IMR-90 (cell line): Measurements from ENCODE around the gene ZNRD2. TPM values are rescaled to one million over a fixed set of nuclear protein-coding genes. Genes with fewer than 3 reads are reported as not detected.
"Not testable (repeated sequence)": the region's sequence is repeated elsewhere in the genome, so short reads cannot be mapped to it uniquely, and the experiment has no call there.

Experiments used
- ATAC-seq: fragments of 200-7000 bp; cut with Tn5 transposase; 2 replicates; pipeline ENCODE4 v1.9.1; 2020; ENCODE audit warnings: low read depth, mild to moderate bottlenecking, moderate library complexity
- BruUV-seq: library from RNA; stranded (reverse); fragments of 400-500 nt; replicated peaks from 2 replicates; lab custom pipeline; 2021; lab: Mats Ljungman, UMichigan
- CTCF ChIA-PET: fragments of 300-600 bp; formaldehyde crosslinking; extraction: SDS; loops from one replicate; lab custom pipeline; 2021; ENCODE audit warnings: antibody characterized with exemption; lab: Yijun Ruan, JAX
- POLR2A ChIA-PET: fragments of 300-600 bp; sonication (Branson Sonifier 250); formaldehyde crosslinking; loops from one replicate; lab custom pipeline; 2022; ENCODE audit warnings: antibody characterized with exemption; ENCODE audit not compliant: unreplicated experiment; lab: Charles Lee
- DNase-seq: peaks from one replicate; pipeline ENCODE4 v3.0.0; 2013
- H2AFZ ChIP-seq: replicated peaks from 2 replicates; pipeline ENCODE3; 2013; ENCODE audit warnings: low read length, mild to moderate bottlenecking; ENCODE audit not compliant: poor library complexity
- H2AK5ac ChIP-seq: 2 replicates; pipeline ENCODE4 v1.6.1; 2013; ENCODE audit warnings: low read depth, low read length, inconsistent platforms
- H2AK9ac ChIP-seq: replicated peaks from 2 replicates; pipeline ENCODE3; 2013; ENCODE audit warnings: mild to moderate bottlenecking, low read depth, low read length, moderate library complexity; ENCODE audit not compliant: poor library complexity
- H2BK120ac ChIP-seq: 2 replicates; pipeline ENCODE4 v1.6.1; 2013; ENCODE audit warnings: low read depth, low read length, inconsistent platforms
- H2BK15ac ChIP-seq: 3 replicates; pipeline ENCODE4 v1.6.1; 2013; ENCODE audit warnings: low read depth, low read length, inconsistent platforms
- H2BK20ac ChIP-seq: 2 replicates; pipeline ENCODE4 v1.6.1; 2013; ENCODE audit warnings: low read depth, mild to moderate bottlenecking, inconsistent platforms, low read length, moderate library complexity
- H2BK5ac ChIP-seq: 2 replicates; pipeline ENCODE4 v1.6.1; 2013; ENCODE audit warnings: mild to moderate bottlenecking, low read depth, low read length, inconsistent platforms; ENCODE audit not compliant: poor library complexity, severe bottlenecking
- H3K14ac ChIP-seq: replicated peaks from 2 replicates; pipeline ENCODE4 v1.6.1; 2013; ENCODE audit warnings: low read depth, low read length, inconsistent platforms
- H3K18ac ChIP-seq: 2 replicates; pipeline ENCODE4 v1.6.1; 2013; ENCODE audit warnings: low read depth, low read length, control low read depth
- H3K23ac ChIP-seq: 2 replicates; pipeline ENCODE4 v1.6.1; 2013; ENCODE audit warnings: low read depth, low read length, inconsistent platforms
- H3K27ac ChIP-seq: 2 replicates; pipeline ENCODE4 v1.5.1; 2013; ENCODE audit warnings: mild to moderate bottlenecking, control low read depth, low read length; ENCODE audit not compliant: insufficient read depth
- H3K27me3 ChIP-seq: 2 replicates; pipeline ENCODE4 v1.6.1; 2013; ENCODE audit warnings: low read length; ENCODE audit not compliant: control insufficient read depth, insufficient read depth
- H3K36me3 ChIP-seq: 2 replicates; pipeline ENCODE4 v1.6.1; 2013; ENCODE audit warnings: low read length, mixed read lengths; ENCODE audit not compliant: control insufficient read depth, insufficient read depth
- H3K4ac ChIP-seq: 2 replicates; pipeline ENCODE4 v1.6.1; 2013; ENCODE audit warnings: low read depth, low read length, inconsistent platforms
- H3K4me1 ChIP-seq: 2 replicates; pipeline ENCODE4 v1.6.1; 2013; ENCODE audit warnings: low read length, mixed read lengths; ENCODE audit not compliant: control insufficient read depth, insufficient read depth
- H3K4me2 ChIP-seq: 2 replicates; pipeline ENCODE4 v1.6.1; 2013; ENCODE audit warnings: low read depth, mild to moderate bottlenecking, control low read depth, low read length, moderate library complexity
- H3K4me3 ChIP-seq: 2 replicates; pipeline ENCODE4 v1.5.1; 2013; ENCODE audit warnings: low read depth, mild to moderate bottlenecking, control low read depth, low read length, moderate library complexity; ENCODE audit not compliant: insufficient read depth
- H3K56ac ChIP-seq: 2 replicates; pipeline ENCODE4 v1.6.1; 2013; ENCODE audit warnings: low read length, inconsistent platforms; ENCODE audit not compliant: insufficient read depth; ENCODE audit errors: extremely low read depth
- H3K79me1 ChIP-seq, 2 experiments: 2 replicates each; pipeline ENCODE4 v1.6.1; 2013; ENCODE audit warnings: low read length in 2 of 2, inconsistent platforms in 1 of 2, low read depth in 1 of 2
- H3K9ac ChIP-seq: 2 replicates; pipeline ENCODE4 v1.6.1; 2013; ENCODE audit warnings: low read depth, low read length, control low read depth
- H3K9me1 ChIP-seq: 2 replicates; pipeline ENCODE4 v1.6.1; 2013; ENCODE audit warnings: low read length, inconsistent platforms; ENCODE audit not compliant: insufficient read depth
- H3K9me3 ChIP-seq: 2 replicates; pipeline ENCODE4 v1.6.1; 2013; ENCODE audit warnings: low read length; ENCODE audit not compliant: control insufficient read depth, insufficient read depth
- H4K20me1 ChIP-seq: 2 replicates; pipeline ENCODE4 v1.6.1; 2013; ENCODE audit warnings: low read length, inconsistent platforms; ENCODE audit not compliant: insufficient read depth
- H4K5ac ChIP-seq: 2 replicates; pipeline ENCODE4 v1.6.1; 2013; ENCODE audit warnings: mild to moderate bottlenecking, low read depth, low read length, control low read depth
- H4K8ac ChIP-seq, 2 experiments: 2 replicates each; pipeline ENCODE4 v1.6.1; 2013; ENCODE audit warnings: low read depth in 2 of 2, low read length in 2 of 2, control low read depth in 1 of 2, inconsistent platforms in 1 of 2
- H4K91ac ChIP-seq: 2 replicates; pipeline ENCODE4 v1.6.1; 2013; ENCODE audit warnings: low read depth, low read length, inconsistent platforms; ENCODE audit not compliant: insufficient read depth
- WGBS, 2 experiments: methylation state at CpG; one replicate each; pipeline versions ENCODE4 v1.1.5 to v1.1.7; 2013; ENCODE audit warnings: missing lambda C conversion rate in 2 of 2; ENCODE audit not compliant: insufficient read length in 1 of 2; ENCODE audit errors: extremely low coverage in 2 of 2; 5-methylcytosine and 5-hydroxymethylcytosine counted together
- dilution Hi-C: fragments of 300-500 bp; cut with HindIII; formaldehyde crosslinking; loops from one replicate; pipeline ENCODE4 v1.14.3; 2018; ENCODE audit warnings: low sequenced_read_pairs; ENCODE audit not compliant: unreplicated experiment
- in situ Hi-C: fragments of 300-500 bp; cut with MboI; formaldehyde crosslinking; loops from 3 replicates; pipeline ENCODE4 v1.14.3; 2019; ENCODE audit warnings: low sequenced_read_pairs, inconsistent platforms, mixed read lengths
- intact Hi-C: fragments of 100-400 bp; cut with micrococcal nuclease; formaldehyde crosslinking; loops from 2 replicates; pipeline ENCODE4 v1.10.0; 2022
- polyA plus RNA-seq, 3 experiments: library from polyadenylated mRNA; depleted of rRNA; stranded (reverse); fragments of >200 nt; gene quantifications; 2 replicates each; pipeline ENCODE4 v1.2.3, GENCODE V29; 2012; ENCODE audit warnings: low replicate concordance in 1 of 3
- total RNA-seq: library from RNA; depleted of rRNA; stranded (reverse); fragments of >200 nt; gene quantifications from 2 replicates; pipeline ENCODE4 v1.2.3, GENCODE V29; 2012

The ZNRD2 gene
- total and polyA plus RNA-seq, 2 of the 4 experiments (the other 2 are of a cell fraction), result 75.6 to 90.3 TPM

- H2BK20ac ChIP-seq, BruUV-seq, H3K36me3 ChIP-seq, ATAC-seq, H2AK9ac ChIP-seq, H3K18ac ChIP-seq, H2AK5ac ChIP-seq, H3K14ac ChIP-seq, dilution Hi-C loops, H4K91ac ChIP-seq, in situ Hi-C loops, H3K27me3 ChIP-seq, H3K4me3 ChIP-seq, H2BK15ac ChIP-seq, H2BK120ac ChIP-seq, H2BK5ac ChIP-seq, DNase-seq, H3K27ac ChIP-seq, H3K9me3 ChIP-seq, H3K9me1 ChIP-seq, H3K23ac ChIP-seq, H3K56ac ChIP-seq, H2AFZ ChIP-seq, intact Hi-C loops, POLR2A ChIA-PET, H3K4me2 ChIP-seq, H3K9ac ChIP-seq, H4K8ac ChIP-seq, CTCF ChIA-PET, H4K5ac ChIP-seq, H3K4ac ChIP-seq: not testable (repeated sequence)
- H3K4me1 ChIP-seq, result peaks cover 12% of the 10 kb centered on the region
- H3K79me1 ChIP-seq, result peaks cover 8 to 23% of the 10 kb centered on the region in 2 experiments; a peak in 3 of 4 replicates
- peaks cover 18% of the 10 kb centered on the region; the same call in 1 of the 2 replicates for H4K20me1 ChIP-seq
- WGBS, 2 experiments, result 81% methylated on average over 4 of the region's 20 CpGs; no CpG with 5 or more reads in 1 of the 2 experiments
These were observed 48.3 kb upstream of the ZNRD2 start for GRCh38 chr11:65521777-65522521.

GRCh38 chr11:65522718-65523630 lies 47.3 kb upstream of the ZNRD2 start:
- no CpG with 5 or more reads among the region's 18 CpGs for WGBS, 2 experiments
- H2BK20ac ChIP-seq, H3K23ac ChIP-seq, BruUV-seq, H3K9me1 ChIP-seq, H4K5ac ChIP-seq, H2AK9ac ChIP-seq, H3K27ac ChIP-seq, CTCF ChIA-PET, H3K4me2 ChIP-seq, H2BK120ac ChIP-seq, H4K8ac ChIP-seq, H3K27me3 ChIP-seq, POLR2A ChIA-PET, DNase-seq, H3K18ac ChIP-seq, H3K4me3 ChIP-seq, dilution Hi-C loops, in situ Hi-C loops, H2AK5ac ChIP-seq, H3K4ac ChIP-seq, H2BK15ac ChIP-seq, H2BK5ac ChIP-seq, H3K14ac ChIP-seq, H3K9ac ChIP-seq, intact Hi-C loops, H3K9me3 ChIP-seq, H4K91ac ChIP-seq, H2AFZ ChIP-seq, ATAC-seq, H3K56ac ChIP-seq: not testable (repeated sequence)
- H4K20me1 ChIP-seq, result peaks cover 19% of the 10 kb centered on the region; the same call in 1 of the 2 replicates
- peaks cover 12% of the 10 kb centered on the region for H3K4me1 ChIP-seq
- peaks cover 16% of the 10 kb centered on the region for H3K36me3 ChIP-seq
- peaks cover 14 to 31% of the 10 kb centered on the region in 2 experiments; a peak in 3 of 4 replicates for H3K79me1 ChIP-seq
